Activated T-cell treated with anti-CD3 and anti-CD28 coated beads for 24 hours (primary cell): ENCODE data around the gene IKZF4.
"Not testable (repeated sequence)": the region's sequence is repeated elsewhere in the genome, so short reads cannot be mapped to it uniquely, and the experiment has no call there.

Source experiments
- DNase-seq: peaks from one replicate; pipeline ENCODE4 v3.0.0-alpha.2; 2020; ENCODE audit warnings: low read depth

Gene IKZF4

DNA sequence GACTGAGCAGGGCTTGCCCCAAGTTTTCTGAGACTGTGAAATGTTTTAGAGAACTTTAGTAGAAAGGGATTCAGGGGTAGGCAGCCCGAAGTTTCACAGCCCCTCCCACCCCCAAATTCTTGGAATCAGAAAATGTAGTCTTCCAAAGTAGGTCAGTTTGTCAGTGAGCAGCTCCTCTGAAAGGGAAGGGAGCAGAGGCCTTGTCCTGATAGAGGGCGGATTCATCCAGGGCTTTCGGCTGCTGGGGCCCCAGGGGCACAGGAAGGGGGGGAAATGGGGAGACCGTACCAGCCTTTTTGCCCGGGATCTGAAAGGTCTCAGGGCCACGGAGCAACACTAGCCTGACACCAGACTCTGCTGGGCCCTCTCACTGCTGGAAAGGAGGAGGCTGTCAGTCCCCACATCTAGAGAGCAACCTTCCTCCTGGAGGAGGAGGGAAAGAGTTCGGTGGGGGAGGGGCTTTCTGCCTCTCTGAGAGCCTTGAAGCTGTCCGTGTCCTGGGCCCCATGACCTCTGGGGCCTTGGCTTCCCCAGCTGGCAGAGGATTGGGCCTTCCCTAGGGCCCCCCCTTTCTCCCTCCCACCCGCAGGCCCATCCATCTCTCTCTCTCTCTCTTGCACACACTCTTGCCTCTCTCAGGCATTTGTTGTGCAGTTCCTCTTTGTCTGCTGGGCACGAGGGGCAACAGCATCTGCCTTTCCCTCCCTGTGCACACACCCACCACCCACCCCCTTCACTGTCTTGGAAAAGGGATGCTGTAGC is at the start of gene IKZF4:
TSS of gene IKZF4 (plus strand) at position 621 of the 762 bp plus-strand sequence. CDS start 451 bp downstream, outside the sequence.
- no peak for DNase-seq

DNA sequence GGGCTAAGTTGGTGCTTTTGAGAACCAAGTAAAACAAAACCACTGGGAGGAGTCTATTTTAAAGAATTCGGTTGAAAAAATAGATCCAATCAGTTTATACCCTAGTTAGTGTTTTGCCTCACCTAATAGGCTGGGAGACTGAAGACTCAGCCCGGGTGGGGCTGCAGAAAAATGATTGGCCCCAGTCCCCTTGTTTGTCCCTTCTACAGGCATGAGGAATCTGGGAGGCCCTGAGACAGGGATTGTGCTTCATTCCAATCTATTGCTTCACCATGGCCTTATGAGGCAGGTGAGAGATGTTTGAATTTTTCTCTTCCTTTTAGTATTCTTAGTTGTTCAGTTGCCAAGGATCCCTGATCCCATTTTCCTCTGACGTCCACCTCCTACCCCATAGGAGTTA is 48.8 kb upstream of the IKZF4 start:
- no peak for DNase-seq

DNA sequence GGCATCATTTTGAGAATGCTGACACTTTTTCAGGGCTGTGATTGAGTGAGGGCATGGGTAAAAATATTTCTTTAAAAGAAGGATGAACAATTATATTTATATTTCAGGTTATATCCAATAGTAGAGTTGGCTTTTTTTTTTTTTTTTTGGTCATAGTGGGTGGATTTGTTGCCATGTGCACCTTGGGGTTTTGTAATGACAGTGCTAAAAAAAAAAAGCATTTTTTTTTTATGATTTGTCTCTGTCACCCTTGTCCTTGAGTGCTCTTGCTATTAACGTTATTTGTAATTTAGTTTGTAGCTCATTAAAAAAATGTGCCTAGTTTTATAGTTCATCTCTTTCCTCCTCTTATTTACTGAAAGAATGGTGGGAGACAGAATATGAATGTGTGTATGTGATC is 48.4 kb upstream of the IKZF4 start:
- no peak for DNase-seq

DNA sequence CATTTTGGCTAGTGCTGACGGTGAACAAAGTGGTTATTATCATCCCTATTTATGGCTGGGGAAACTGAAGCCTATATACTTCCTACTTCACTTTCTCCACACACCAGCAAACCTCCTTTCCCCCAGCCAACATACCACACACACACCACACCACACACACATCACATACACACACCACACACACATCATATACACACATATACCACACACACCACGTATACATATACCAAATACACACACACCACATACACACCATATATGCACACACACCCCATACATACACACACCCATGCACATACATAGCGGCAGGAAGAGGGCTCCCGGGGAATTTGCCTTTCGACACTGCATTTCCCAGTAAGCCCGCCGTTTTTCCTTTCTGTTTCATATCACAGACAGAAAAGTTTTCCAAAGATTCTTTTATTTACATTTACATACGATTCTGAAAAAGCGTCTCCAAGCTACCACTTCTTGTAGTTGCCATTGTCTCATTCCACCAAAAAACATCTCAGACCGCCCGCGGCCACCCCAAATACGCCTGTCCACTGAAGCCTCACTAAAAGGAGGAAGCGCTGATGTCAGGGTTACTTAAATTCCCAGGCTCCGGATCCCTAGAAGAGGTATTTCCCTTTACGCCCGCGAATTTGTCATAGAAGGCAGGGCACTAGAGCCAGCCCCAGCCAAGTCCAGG is 47.8 kb upstream of the IKZF4 start:
- DNase-seq, result no peak

DNA sequence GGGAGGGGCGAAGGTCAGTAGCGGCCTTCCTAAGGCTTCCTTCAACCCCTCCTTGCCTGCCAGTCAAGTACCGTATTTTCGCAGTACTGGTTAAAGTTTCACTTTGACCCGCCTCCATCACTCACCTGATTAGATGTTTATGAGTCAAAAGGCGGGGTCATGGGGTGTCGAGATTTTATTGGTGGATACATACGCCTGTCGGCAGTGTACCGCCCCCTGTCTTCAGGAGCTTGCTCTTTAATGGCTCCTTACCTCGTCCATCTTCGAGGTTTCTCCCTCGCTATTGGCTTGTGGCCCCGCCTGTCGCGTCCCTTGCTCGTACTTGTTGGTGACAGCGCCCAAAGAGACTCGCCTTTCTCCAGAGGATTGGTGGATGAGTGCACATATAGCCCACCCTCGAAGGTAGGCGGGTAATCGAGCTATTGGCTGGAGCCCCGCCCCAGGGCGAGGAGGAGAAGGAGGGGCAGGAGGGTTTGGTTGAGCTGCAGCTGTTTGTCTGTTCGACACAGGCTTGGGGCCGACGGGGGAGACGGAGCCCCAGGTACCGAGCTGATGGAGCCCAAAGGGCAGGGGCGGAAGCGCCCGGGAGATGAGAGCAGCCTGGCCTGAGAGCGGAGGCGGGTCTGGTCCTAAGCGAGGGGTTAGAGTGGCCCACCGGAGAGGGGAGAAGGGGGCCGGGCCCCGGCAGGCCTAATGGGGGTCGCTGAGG is 47.1 kb upstream of the IKZF4 start, which contains the start of gene RAB5B:
TSS of gene RAB5B (plus strand) at position 480 of the 709 bp plus-strand sequence. CDS start 12,883 bp downstream, outside the sequence.
- DNase-seq, result peak; percentile 97

DNA sequence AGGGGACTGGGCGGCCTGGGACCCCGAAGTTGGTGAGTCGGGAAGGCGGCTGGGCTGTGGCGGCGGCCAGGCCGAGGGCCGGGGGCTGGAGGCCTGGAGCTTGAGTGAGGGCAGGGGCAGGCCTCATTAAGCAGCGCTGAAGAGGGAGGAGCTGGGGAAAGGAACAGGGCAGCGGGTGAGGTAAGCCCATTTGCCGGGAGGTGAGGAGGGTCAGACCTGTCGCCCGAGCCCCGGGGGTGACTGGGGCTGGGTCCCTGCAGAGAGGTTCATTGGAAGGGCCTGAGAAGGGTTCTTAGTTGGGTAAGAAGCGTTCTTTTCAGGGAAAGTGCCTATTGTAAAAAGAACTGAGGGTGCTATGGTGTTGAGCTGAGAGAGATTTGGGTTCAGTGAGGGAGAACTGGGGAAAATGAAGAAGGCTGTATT is 46.5 kb upstream of the IKZF4 start:
- DNase-seq, result peak; percentile 12

DNA sequence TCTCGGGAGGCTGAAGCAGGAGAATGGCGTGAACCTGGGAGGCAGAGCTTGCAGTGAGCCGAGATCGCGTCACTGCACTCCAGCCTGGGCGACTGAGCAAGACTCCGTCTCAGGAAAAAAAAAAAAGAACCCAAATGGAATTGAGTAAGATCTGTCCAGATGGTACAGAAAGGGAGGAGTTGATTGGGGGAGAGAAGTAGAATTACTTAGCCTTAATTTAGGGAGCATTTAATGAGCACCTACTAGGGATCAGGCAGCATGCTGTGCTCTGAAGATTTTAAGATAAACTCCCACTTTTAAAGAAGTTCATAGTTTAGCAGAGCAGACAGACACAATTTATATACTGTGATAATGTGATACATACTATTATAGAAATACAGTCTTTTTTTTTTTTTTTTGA is 42.5 kb upstream of the IKZF4 start:
- DNase-seq, result no peak

DNA sequence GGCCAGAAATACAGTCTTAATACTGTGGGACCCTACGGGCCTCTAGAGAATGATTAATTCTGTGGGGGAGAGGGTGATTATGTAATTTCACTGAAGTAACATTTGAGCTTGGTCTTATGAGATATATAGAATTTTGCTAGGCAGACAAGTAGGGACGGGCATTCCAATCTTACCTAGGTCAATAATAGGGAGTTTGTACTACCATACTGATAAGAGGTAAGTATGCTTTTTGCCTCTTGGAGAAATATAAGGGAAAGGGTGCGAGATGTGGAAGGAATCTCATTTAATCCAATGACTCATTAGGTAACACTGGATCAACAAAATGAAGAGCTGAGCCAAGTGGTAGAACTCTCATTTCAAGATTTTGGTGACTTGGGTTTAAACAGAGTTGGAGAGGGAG is 41.8 kb upstream of the IKZF4 start:
- no peak for DNase-seq

DNA sequence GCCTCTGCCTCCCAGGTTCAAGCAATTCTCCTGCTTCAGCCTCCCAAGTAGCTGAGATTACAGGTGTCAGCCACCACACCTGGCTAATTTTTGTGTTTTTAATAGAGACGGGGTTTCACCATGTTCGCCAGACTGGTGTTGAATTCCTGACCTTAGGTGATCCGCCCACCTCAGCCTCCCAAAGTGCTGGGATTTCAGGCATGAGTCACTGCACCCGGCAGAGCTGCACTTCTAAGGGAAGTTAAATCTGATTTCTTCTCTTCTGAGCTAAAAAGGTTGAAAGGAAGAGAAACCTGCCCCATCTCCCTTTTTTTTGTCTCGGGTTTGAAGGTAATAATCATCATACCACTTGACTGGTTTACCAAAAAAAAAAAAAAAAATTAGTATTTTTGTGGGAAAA is 39.0 kb upstream of the IKZF4 start:
- DNase-seq, result not testable (repeated sequence)

DNA sequence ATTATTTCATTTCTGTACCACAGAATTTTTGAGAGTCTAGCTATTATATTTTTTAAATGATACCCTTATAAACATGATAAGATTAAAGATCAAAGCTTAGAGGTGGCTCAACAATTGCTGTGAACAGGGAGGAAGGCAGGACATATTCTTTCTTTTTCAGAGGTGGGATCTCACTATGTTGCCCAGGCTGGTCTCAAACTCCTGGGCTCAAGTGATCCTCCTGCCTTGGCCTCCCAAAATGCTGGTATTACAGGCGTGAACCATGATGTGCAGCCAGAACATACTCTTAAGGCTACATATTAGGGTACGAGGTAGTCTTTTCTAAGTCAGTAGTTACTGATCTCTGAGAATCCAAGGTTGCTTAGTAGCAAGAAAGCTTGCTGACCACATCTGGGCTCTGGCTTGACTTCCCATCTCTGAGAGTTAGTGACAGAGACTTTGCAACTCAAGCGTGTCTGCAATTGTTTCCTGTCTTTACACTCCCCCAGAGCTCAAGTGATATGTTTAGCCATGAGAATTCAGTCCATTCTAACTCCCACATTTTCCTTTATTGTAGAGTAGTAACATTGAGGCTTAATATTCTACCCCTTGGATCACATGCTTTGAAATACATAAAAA is 38.4 kb upstream of the IKZF4 start:
- no peak for DNase-seq

DNA sequence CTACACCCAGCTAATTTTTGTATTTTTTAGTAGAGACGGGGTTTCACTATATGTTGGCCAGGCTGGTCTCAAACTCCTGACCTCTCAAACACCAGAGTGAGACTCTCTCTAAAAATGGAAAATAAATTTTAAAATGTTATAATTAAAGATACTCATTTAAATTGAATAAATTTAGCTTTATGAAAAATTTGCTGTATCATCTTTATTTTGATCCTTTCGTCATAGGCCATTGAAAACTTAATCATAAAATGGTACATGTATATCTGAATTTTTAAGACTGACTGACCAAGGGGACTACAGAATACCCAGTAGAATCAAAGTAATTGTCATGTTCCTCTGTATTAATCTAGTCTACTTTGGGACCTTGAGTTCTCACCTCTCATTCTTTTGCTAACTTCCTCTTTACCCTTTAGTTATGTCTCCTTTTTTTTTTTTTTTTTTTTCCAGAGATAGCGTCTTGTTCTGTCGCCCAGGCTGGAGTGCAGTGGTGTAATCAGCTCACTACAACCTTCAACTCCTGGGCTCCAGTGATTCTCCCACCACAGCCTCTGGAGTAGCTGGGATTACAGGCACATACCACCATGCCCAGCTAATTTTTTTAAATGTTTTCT is 37.5 kb upstream of the IKZF4 start:
- DNase-seq, result no peak

DNA sequence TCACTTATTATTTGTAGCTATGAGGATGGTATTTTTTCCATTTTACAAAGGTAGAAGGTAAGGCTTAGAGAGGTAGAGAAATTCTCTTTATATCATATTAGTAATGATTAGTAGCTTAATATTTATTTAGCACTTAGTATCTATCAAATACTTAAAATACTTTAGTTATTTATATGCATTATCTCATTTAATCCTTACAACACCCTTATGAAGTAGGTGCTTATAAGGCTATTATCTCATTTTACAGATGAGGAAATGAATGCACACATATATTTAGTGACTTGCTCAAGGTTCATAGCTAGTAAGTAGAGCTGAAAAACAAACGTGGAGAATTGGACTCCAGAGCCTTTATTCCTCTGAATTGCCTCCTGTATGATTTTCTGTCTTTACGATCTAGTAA is 36.0 kb upstream of the IKZF4 start:
- DNase-seq, result no peak

DNA sequence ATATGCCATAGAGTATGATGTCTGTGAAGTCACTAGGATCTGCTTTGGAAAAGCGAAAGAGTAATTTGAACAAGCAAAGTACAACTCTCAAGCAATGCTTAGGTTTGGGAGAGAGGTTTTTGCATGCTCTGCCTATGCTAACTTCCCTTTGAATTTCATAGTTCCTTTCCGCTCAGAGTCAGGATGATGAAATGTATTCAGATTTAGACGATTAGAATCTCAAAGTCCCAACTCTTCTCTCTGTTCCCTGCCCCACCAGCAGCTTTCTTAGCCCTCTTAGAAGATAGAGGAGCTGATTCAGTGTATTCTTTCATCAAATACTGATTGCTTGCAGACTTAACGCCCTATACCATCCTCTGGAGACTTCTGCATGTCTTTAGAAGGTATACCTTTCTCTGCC is 35.5 kb upstream of the IKZF4 start:
- no peak for DNase-seq

DNA sequence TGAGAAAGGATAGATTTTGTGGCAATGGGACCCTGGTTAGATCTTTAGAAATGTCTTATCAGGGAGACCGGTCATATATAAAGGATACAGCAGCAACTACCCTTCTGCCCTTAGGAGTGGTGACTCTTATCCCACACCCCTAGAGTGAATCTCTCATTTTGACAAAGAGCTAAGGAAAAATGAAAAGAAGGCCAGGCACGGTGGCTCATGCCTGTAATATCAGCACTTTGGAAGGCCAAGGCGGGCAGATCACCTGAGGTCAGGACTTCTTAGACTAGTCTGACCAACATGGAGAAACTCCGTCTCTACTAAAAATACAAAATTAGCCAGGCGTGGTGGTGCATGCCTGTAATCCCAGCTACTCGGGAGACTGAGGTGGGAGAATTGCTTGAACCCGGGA is 34.9 kb upstream of the IKZF4 start:
- DNase-seq, result not testable (repeated sequence)

DNA sequence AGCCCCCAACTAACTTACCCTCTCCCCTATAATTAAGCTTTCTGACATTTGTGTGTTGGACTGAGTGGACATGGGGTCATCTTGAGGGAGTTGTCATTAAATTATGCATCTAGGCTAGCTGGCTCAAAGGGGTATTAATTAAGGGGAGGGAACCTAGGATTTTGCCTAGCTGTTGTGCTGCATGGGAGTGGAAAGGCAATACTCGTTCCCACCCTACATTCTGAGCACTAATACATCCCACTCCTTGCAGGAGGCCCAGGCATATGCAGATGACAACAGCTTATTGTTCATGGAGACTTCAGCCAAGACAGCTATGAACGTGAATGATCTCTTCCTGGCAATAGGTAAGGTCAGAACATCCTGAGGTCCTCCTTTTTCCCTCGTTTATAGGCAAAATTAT is 29.7 kb upstream of the IKZF4 start:
- no peak for DNase-seq

DNA sequence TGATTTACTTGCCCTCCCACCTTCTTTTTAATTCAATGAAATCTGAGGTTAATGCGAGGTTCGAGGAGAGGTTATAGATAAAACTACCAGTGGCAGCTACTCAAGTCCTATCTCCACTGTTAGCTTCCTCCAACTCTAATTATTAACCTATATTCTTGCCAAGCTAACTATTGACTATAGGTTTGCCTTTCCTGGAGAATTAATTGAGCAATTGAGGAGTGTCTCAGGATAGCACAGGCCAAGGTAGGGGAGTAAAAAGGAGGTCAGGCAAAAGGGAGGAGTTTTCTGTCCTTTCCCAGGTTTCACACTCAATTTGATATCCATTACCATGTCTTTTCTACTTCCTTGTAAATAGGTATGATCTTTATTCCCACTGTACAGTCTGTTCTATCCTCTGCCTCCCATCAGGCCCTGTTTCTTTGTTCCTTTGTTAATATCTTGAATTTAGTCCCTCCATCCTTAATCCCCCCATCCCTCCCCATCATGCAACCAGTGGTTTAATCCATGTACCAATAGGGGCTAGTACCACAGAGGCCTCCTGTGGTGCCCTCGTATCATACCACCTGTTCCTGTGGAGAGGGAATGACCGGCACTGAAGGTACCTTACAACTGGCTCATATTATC is 27.5 kb upstream of the IKZF4 start:
- DNase-seq, result no peak

DNA sequence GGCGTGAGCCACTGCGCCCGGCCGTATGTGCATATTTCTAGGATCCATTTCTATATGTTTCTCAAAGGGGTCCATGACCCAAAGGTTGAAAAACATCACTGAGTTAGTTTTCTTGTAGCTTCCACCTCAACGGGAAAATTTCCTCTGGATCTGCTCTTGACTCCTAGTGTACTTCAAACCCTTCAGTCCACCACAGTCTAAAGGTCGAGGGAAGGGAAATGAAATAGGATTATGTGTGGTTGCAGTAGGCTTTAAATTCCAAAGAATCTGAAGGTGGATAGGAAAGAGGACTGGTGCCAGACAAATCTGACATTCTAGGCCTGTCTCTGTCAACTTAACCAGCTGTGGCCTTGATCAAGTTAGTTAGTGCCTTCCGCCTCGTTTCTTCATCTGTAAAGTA is 25.5 kb upstream of the IKZF4 start:
- DNase-seq, result no peak

DNA sequence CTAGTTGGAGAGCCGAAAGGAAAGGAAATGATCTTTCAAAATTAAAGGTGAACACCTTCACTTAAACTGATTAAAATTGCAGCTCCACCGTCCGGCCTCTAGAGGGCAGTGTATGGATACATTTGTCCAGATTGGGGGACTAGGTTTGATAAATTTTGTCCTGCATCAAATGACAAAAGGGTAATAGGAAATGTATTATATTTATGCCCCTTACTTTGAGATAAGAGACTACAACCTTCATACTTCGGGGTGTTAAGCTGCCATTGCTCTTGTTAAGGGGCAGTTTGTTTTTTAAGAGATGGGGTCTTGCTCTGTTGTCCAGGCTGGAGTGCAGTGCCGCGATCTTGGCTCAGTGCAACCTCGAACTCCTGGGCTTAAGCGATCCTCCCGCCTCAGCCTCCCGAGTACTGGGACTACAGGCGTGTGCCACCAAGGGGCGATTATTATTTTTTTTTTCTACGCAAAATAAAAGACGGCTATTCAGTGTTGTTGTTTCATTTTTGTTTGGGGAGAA is 24.6 kb upstream of the IKZF4 start:
- peak; percentile 61 for DNase-seq

DNA sequence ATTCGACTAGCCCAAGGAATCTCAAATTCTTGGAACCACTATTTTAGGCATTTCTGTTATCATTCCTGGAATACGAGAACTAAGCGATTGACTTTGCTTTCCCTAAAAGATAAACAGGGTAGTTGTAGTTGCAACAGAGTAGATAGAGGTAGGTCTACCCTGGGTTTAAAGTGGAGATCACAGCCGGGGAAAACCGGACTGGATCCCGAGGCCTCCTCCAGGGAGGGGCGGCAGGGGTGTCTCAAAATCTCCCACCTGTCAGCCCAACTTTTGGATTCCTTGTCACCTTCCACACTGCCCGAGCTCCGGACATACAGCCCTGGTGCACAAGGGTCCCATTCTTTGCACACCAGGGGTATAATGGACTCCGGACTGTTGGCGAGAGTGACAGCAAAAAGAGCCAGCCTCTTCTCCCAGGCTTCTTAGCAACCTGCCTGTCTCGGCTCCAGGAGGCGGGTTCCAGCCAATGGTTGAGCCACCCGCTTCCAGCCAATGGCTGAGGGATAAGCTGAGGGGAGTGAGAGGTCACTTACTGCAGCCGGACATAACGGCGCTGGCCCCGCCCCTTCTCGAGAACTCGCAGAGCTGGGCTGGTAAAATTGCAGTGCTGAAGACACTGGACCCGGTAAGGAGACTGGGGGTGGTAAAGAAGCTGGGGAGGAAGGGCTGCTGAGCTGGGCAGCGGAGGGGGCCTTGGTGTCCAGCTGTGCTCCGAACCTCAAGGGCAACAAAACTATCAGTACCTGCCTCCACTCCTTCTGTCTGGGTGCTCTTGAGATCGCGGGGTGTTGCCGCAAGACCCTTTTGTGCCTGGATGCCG is 23.9 kb upstream of the IKZF4 start, which contains the start of gene SUOX:
TSS of gene SUOX (plus strand) at position 562 of the 820 bp plus-strand sequence. CDS start 4,946 bp downstream, outside the sequence.
- DNase-seq, result peak; percentile 8

DNA sequence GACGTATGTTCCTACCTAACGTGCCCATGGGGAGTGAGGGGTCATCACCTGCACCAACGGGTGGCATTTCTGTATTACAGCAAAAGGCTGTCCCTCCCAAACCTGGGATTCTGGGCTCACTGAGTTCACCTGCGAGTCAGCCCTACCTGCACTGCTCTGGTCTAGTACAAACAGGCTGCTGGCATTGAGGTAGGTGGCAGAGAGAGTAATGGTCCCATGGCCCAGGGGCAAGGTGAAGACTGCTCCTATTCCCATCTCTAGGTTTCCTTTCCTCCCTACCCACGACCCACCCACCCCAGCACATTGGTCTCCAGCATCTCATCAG is 23.3 kb upstream of the IKZF4 start:
- DNase-seq, result no peak
